Stimulated activated CD4-positive, alpha-beta T cell treated with anti-CD3 and anti-CD28 coated beads, TNF-alpha, amount 100 ng/mL, for 48 hours (primary cell): ENCODE data around the gene TRMT61B.

Experiments
- DNase-seq, 3 donors: peaks; one replicate each; pipeline ENCODE4 v3.0.0-alpha.2; 2020; ENCODE audit warnings: low read depth in 3 of 3

The TRMT61B gene

DNA sequence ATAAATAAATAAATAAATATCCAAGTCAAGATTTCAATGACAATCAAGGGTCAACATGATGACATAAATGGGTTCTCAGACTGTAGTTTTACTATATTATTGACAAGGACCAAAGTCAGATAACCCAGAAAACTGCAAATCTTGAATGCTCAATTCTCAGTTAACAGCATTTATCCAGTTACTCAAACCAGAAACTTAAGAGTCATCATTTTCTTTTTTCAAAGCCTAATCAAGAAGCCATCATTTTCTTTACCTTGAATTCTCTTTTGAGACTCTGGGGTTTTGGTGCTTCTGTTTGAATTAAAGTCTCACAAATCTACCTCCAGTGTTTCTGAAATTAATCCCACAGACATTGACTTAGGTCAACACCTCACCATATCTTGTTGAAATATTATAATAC is 14.1 kb downstream of the TRMT61B start:
- DNase-seq, result no peak

DNA sequence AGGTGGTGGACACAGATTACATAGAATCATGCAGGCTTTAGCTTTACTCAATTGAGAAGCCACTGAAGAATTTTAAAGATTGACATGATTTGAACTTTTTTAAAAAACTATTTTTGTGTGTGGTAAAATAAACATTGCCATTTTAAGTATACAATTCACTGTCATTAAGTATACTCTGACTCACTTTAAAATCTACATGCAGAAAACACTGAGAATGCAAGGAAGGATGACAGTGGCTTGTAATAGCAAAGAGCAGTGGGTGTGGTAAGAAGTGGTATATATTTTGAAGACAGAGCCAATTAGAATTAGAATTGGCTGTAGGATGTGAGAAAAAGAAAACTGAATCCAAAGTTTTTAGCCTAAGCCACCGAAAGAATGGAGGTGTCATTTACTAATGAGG is 14.9 kb downstream of the TRMT61B start:
- DNase-seq, result no peak

DNA sequence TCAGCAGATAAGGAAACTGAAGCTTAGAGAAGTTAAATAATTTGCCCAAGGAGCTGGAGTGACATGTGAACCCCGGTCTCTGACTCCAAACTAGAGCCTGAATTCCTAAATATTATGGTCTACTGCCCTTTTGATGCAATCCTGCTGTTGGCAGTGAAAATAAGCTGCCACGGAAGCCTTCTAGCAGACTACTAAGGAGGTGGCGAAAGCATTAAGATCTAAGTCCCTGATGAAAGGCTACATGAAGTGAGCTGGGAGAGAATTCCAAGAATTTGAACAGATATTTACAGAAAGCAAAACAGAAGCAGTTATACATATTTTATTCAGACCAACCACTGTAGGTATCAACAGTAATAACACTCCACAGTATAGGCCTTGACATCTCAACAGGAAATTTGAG is 28.1 kb downstream of the TRMT61B start:
- DNase-seq, result no peak

DNA sequence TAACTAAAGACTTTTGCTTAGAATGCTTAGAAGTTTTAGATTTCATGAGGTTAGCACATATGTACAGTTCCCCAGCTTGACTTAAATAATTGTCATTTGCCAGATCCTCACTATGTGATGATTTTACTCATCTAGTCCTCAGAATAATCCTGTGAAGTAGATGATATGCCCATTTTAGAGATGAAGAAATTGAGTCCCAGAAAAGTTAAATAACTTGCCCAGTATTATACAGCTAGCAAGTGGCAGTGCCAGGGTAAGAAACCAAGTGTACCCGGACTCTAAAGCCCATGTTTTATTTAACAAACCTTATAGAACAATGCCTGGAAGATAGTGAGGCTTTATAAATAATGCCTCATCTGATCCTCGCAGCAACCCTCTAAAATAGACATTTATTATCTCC is 31.1 kb downstream of the TRMT61B start:
- no peak for DNase-seq

DNA sequence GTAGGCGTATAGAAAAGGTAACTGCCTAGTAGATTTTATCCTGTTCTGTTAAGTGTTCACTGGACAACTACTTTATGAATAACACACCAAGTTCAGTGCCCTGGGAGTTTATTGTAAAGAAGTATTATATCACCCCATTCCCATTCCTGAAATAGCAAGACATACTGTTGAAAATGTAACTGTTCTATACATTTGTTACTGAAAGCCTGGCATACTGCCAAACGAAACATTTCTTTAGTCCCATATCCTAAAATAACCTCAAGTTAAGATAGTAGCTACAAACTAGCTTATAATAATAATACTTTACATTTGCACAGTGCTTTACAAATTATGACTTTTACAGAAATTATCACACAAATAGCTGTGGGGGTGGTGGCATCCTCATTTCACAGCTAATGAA is 34.3 kb downstream of the TRMT61B start:
- no peak for DNase-seq

DNA sequence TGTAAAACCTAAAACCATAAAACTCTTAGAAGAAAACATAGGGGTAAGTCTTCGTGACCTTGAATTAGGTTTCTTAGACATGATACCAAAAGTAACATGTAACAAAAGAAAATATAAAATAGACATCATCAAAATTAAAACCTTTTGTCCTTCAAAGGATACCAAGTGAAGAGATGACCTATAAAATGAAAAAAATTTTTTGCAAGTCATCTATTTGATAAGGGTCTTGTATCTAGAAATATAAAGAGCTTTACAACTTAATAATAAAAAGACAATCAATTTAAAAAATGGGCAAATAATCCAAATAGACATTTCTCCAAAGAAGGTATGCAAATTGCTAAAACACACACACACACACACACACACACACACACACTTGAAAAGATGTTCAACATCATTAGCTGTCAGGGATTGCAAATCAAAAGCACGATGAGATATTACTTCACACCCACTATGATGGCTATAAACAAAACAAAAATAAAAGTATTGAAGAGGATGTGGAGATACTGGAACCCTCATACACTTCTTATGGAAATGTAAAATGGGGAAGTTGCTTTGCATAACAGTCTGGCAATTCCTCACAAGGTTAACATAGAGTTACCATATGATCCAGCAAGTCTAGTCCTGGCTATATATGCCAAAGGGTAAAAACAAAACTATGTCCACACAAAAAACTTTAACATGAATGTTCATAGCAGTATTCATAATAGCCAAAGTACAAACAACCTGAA is 36.2 kb downstream of the TRMT61B start:
- no peak for DNase-seq

DNA sequence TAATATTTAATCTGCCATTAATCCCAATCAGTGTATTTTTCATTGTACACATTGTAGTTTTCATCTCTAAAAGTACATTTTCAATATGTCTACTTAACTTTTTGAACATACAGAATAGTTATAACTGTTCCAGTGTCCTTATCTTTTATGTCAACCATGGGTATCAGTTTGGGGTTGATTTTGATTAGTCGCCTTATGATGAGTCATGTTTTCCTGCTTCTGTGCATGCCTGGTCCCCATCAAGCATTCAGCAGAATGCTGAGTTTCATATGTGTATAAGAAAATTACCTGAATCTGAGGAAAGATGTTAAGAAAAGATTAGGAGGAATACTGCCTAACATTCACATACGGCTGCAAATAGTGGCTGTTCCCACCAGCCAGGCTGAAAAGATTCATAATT is 41.7 kb downstream of the TRMT61B start:
- no peak for DNase-seq

DNA sequence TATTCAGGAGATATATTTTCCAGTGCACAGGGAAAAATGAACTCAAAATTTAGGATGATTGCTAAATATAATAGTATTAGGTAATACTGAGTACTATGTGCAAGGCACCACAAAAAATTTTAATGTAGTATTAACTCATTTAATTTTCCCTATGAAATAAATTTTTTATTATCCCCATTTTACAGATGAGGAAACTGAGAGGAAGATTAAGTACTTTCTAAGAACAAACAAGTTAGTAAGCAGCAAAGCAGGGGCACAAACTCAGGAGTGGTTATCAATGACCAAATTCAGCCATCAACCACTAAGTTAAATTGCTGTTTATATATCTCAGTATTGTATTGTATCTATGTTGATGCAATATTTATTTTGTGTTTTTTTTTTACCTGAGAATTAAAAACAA is 45.2 kb downstream of the TRMT61B start:
- no peak for DNase-seq

DNA sequence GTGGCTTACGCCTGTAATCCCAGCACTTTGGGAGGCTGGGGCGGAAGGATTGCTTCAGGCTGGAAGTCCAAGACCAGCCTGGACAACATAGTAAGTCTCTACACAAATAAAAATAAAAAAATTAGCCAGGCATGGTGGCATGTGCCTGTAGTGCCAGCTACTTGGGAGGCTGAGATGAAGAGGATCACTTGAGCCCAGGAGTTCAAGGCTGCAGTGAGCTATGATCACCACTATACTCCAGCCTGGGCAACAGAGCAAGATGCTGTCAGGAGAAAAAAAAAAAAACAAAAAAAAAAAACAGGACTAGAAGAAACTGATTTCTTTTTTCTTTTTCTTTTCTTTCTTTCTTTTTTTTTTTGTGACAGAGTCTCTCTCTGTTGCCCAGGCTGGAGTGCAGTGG is 45.9 kb downstream of the TRMT61B start:
- DNase-seq, result no peak

DNA sequence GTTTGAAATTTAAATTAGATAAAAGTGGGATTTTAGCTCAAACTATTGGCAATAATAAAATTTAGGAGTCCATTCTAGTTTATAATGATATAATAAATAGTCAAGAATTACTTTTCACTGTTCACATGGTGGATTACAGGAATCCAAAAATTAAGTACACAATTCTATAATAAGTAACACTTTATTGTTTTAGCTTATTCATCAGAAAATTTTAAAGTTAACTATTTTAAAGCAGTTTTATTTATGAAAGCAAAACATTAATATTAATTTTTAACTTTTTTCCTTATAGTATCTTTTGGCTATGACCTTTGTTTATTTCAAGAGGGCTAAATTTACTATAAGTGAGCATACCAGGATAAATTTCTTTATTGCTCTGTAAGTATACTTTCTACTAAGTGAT is 48.1 kb downstream of the TRMT61B start:
- DNase-seq, result no peak

DNA sequence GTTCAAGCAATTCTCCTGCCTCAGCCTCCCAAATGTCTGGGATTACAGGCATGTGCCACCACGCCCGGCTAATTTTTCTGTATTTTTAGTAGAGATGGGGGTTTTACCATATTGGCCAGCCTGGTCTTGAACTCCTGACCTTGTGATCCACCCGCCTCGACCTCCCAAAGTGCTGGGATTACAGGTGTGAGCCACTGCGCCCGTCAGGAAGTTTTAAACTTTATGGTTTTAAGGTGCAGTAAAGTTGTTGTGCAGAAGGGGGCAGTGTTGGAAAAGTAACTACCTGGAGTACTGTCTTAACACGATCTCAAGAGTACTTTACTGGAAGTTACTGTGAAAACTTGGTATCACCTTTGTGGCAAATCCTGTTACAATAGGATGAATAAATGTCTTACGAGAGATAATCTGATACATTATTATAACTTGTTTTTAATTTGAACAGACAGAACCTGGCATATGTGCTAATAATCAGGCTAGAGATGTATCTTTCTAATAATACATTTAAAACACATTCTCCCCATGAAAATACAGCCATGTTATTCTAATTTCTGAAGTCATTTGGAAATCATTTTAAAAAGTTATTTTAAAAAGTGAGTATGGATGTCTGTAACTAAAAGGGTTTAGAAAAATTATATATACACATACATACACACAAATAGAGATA is 48.7 kb downstream of the TRMT61B start:
- DNase-seq, result peak; percentile 21 to 65 (median 44)

DNA sequence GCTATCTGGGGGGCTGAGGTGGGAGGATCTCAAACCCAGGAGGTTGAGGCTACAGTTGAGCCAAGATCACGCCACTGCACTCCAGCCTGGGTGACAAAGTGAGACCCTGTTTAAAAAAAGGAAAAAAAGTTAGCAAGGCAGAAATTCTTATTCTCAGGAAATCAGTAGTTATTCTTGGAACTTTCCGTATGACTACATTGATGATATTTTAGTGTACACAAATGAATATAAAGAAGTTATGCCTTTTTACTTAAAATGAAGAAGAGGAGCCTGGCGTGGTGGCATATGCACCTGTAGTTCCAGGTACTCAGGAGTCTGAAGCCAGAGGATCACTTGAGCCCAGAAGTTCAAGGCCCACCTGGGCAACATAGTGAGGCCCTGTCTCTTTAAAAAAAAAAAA is 52.1 kb downstream of the TRMT61B start:
- DNase-seq, result no peak

DNA sequence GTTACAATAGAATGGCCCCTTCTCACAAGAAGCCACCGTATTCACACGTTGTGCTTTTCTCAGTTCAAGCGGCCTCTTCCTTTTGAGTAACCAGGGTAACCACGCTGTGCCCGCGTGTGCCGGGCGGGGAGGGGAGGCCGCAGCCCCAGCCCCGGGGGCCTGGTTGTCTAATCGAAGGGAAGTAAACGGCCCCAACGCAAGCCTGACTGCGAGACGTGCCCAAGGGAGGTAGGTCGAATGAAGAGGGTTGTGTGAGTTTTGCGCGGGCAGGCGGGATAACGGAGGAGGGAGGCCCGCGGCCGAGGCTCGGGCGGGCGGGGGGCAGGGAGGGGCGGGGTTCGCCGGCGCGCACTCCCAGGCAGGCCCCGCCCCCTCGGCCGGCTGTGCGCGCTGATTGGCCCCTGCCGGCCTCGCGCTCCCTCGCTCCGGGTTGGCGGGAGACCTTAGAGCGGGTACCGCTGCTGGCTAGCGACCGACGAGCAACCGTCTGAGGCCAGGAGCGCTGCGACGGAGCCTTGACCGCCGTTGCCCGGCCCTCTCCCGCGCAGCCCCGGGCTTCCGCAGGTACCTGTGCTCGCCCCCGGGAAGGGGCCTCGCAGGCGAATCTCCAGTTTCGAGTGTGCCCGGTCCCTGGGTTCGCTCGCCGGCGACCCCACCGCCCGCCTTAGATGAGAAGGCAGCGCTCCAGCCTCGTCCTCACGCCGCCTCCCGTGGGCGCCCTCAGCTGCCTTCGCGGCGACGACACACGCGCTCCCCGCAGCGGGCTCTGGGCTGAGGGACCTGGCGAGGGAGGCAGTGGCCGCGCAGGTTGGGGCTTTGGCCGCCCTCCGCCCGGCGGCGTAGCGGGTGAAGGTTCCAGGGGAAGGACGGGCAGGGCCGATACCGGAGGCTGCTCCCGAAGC is 59.5 kb downstream of the TRMT61B start, which contains the start of gene SPDYA:
Gene SPDYA (plus strand): TSS at position 451 of the 902 bp plus-strand sequence. CDS start 5,181 bp downstream, outside the sequence.
- peak; percentile 59 to 78 (median 67) for DNase-seq

DNA sequence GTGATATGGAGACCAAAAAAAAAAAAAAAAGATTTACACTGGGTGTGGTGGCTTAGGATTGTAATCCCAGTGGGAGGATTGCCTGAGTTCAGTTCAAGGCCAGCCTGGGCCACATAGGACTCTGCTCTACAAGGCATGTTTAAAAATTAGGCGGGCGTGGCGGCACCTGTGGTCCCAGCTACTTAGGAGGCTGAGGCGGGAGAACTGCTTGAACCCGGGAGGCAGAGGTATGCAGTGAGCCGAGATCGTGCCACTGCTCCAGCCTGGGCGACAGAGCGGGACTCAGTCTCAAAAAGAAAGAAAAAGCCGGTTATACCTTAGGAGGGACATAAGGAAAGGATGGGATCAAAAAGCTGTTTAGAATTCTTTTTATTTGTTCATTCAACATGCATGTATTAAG is 60.2 kb downstream of the TRMT61B start:
- DNase-seq, result no peak

DNA sequence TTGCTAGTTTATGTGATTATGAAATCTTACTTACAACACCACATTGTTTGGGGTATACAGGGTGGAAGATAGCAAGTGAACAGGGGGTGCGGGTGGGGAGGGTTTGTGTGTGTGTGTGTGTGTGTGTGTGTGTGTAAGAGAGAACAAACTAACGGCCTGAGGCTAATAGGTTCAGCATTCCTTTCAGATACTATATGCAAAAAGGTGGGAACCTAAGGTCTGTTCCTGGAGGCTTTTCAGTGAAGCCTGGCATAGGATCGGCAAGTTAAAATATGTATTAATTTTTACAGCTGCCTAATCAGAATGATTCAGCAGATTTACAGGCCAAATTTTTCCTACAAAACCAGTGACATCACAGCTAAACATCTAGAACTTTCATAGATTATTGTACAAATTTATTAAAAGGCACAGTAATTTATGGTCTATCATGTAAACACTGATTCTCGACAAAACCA is 67.1 kb downstream of the TRMT61B start:
- DNase-seq, result no peak

DNA sequence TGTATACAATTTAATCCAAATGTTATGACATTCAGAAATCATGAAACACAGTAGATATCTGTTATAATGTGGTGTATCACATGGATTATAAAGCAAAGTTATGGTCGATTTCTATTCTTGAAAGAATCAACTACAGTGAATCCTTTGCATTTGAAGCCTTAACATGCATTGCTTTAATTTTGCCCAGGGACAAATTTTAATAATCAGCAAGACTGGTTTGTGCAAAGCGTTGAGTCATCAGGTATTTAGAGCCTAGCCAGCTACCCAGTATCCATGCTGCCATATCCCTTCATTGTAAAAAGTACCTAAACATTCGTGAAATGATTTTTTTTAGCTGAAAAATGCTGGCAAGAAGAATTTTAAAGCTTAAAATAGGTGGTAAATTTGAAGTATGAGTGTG is 68.4 kb downstream of the TRMT61B start:
- DNase-seq, result no peak
